HL-60 (cell line): ENCODE measurements around the gene LDB2.

Source experiments
- GABPA ChIP-seq: IDR thresholded peaks from 2 replicates; pipeline ENCODE4 v1.6.1; 2012; ENCODE audit warnings: low read depth
- POLR2AphosphoS5 ChIP-seq: IDR thresholded peaks from 2 replicates; pipeline ENCODE4 v1.6.1; 2012; ENCODE audit warnings: low read depth
- SPI1 ChIP-seq: IDR thresholded peaks from 2 replicates; pipeline ENCODE4 v1.6.1; 2012; ENCODE audit warnings: low read depth, mild to moderate bottlenecking, borderline replicate concordance
- TF ChIP-seq, protein P1 (sequence below): IDR thresholded peaks from one replicate; pipeline ENCODE4 v1.5.1; 2011; ENCODE audit warnings: low read length, control low read depth, inconsistent platforms; ENCODE audit not compliant: insufficient read depth
- TF ChIP-seq, protein P2 (sequence below): IDR thresholded peaks from 2 replicates; pipeline ENCODE4 v1.6.1; 2012; ENCODE audit warnings: low read depth; ENCODE audit not compliant: insufficient replicate concordance

DNA sequence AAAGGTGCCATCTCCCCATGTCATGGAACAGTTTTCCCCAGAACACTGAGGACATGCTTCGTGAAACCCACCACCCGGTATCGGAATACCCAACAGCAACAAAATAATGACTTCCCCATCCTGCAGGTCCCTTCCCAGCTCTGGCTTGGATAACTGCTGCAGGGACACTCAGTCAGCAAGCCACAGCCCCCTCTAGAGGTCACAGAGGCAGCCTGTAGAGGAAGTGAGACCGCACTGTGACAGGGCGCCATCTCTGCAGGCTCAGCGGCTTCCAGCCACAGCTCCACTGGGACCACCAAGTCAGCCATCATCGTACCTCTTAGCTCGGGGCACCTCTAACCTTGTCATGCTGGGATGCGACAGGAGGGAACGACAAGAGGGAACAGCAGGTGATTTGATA, 315.9 kb downstream of the LDB2 start:
- TF ChIP-seq, protein P1, sequence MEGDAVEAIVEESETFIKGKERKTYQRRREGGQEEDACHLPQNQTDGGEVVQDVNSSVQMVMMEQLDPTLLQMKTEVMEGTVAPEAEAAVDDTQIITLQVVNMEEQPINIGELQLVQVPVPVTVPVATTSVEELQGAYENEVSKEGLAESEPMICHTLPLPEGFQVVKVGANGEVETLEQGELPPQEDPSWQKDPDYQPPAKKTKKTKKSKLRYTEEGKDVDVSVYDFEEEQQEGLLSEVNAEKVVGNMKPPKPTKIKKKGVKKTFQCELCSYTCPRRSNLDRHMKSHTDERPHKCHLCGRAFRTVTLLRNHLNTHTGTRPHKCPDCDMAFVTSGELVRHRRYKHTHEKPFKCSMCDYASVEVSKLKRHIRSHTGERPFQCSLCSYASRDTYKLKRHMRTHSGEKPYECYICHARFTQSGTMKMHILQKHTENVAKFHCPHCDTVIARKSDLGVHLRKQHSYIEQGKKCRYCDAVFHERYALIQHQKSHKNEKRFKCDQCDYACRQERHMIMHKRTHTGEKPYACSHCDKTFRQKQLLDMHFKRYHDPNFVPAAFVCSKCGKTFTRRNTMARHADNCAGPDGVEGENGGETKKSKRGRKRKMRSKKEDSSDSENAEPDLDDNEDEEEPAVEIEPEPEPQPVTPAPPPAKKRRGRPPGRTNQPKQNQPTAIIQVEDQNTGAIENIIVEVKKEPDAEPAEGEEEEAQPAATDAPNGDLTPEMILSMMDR, result no peak
- TF ChIP-seq POLR2AphosphoS5 (no peak), GABPA (no peak), SPI1 (no peak)
- TF ChIP-seq, protein P2, sequence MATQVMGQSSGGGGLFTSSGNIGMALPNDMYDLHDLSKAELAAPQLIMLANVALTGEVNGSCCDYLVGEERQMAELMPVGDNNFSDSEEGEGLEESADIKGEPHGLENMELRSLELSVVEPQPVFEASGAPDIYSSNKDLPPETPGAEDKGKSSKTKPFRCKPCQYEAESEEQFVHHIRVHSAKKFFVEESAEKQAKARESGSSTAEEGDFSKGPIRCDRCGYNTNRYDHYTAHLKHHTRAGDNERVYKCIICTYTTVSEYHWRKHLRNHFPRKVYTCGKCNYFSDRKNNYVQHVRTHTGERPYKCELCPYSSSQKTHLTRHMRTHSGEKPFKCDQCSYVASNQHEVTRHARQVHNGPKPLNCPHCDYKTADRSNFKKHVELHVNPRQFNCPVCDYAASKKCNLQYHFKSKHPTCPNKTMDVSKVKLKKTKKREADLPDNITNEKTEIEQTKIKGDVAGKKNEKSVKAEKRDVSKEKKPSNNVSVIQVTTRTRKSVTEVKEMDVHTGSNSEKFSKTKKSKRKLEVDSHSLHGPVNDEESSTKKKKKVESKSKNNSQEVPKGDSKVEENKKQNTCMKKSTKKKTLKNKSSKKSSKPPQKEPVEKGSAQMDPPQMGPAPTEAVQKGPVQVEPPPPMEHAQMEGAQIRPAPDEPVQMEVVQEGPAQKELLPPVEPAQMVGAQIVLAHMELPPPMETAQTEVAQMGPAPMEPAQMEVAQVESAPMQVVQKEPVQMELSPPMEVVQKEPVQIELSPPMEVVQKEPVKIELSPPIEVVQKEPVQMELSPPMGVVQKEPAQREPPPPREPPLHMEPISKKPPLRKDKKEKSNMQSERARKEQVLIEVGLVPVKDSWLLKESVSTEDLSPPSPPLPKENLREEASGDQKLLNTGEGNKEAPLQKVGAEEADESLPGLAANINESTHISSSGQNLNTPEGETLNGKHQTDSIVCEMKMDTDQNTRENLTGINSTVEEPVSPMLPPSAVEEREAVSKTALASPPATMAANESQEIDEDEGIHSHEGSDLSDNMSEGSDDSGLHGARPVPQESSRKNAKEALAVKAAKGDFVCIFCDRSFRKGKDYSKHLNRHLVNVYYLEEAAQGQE, result no peak
